Astrocyte (in vitro differentiated cells and primary cell): ENCODE measurements around the gene SLC18A3. TPM values are rescaled to one million over a fixed set of nuclear protein-coding genes. Genes with fewer than 3 reads are reported as not detected.

Experiments
- DNase-seq: peaks from one replicate; pipeline ENCODE4 v3.0.0-alpha.2; 2010; ENCODE audit warnings: low read depth
- FAIRE-seq: peaks from 2 replicates; lab custom pipeline; 2011; peaks lifted over from hg19 to GRCh38; lab: Jason Lieb, UNC
- H2AFZ ChIP-seq: 2 replicates; pipeline ENCODE4 v1.6.0; 2012; ENCODE audit warnings: low read depth, low read length, inconsistent platforms
- H3K27ac ChIP-seq: 2 replicates; pipeline ENCODE4 v1.5.1; 2011; ENCODE audit warnings: low read depth, low read length, inconsistent platforms
- H3K27me3 ChIP-seq: 2 replicates; pipeline ENCODE4 v1.6.0; 2011; ENCODE audit warnings: low read length, inconsistent platforms; ENCODE audit not compliant: insufficient read depth
- H3K36me3 ChIP-seq: 2 replicates; pipeline ENCODE4 v1.5.1; 2011; ENCODE audit warnings: low read length, inconsistent platforms; ENCODE audit not compliant: insufficient read depth
- H3K4me1 ChIP-seq: 2 replicates; pipeline ENCODE4 v1.5.1; 2011; ENCODE audit warnings: low read length, inconsistent platforms; ENCODE audit not compliant: insufficient read depth
- H3K4me2 ChIP-seq: 2 replicates; pipeline ENCODE4 v1.6.0; 2012; ENCODE audit warnings: low read length, inconsistent platforms
- H3K4me3 ChIP-seq: 2 replicates; pipeline ENCODE4 v1.5.1; 2011; ENCODE audit warnings: low read depth, mild to moderate bottlenecking, low read length, inconsistent platforms; ENCODE audit not compliant: insufficient read depth
- H3K79me2 ChIP-seq: 2 replicates; pipeline ENCODE4 v1.6.0; 2012; ENCODE audit warnings: mild to moderate bottlenecking, low read length, inconsistent platforms; ENCODE audit not compliant: insufficient read depth
- H3K9ac ChIP-seq: 2 replicates; pipeline ENCODE4 v1.6.0; 2012; ENCODE audit warnings: mild to moderate bottlenecking, low read length, inconsistent platforms
- H3K9me3 ChIP-seq: 2 replicates; pipeline ENCODE4 v1.5.1; 2012; ENCODE audit warnings: low read depth, mild to moderate bottlenecking, low read length, inconsistent platforms; ENCODE audit not compliant: insufficient read depth
- H4K20me1 ChIP-seq: 2 replicates; pipeline ENCODE4 v1.6.0; 2012; ENCODE audit warnings: low read length, inconsistent platforms; ENCODE audit not compliant: insufficient read depth
- H3K27ac Mint-ChIP-seq: one replicate; pipeline ENCODE4 v1.8.0; 2021; ENCODE audit warnings: mild to moderate bottlenecking, mixed read lengths; ENCODE audit not compliant: unreplicated experiment
- H3K27me3 Mint-ChIP-seq: one replicate; pipeline ENCODE4 v1.8.0; 2021; ENCODE audit warnings: low read depth, mixed read lengths; ENCODE audit not compliant: unreplicated experiment
- H3K36me3 Mint-ChIP-seq: one replicate; pipeline ENCODE4 v1.8.0; 2021; ENCODE audit warnings: low read depth, mixed read lengths; ENCODE audit not compliant: unreplicated experiment
- H3K4me1 Mint-ChIP-seq: one replicate; pipeline ENCODE4 v1.8.0; 2021; ENCODE audit warnings: low read depth, mixed read lengths; ENCODE audit not compliant: unreplicated experiment
- H3K4me3 Mint-ChIP-seq: one replicate; pipeline ENCODE4 v1.8.0; 2021; ENCODE audit warnings: mild to moderate bottlenecking, moderate library complexity, mixed read lengths; ENCODE audit not compliant: unreplicated experiment
- H3K9me3 Mint-ChIP-seq: one replicate; pipeline ENCODE4 v1.8.0; 2021; ENCODE audit warnings: mild to moderate bottlenecking, mixed read lengths; ENCODE audit not compliant: unreplicated experiment
- CTCF ChIP-seq: IDR thresholded peaks from 2 replicates; pipeline ENCODE4 v1.5.1; 2011; ENCODE audit warnings: low read depth, mild to moderate bottlenecking, inconsistent platforms, low read length, moderate library complexity; ENCODE audit not compliant: insufficient read depth
- EZH2 ChIP-seq: IDR thresholded peaks from 2 replicates; pipeline ENCODE4 v1.6.1; 2012; ENCODE audit warnings: mild to moderate bottlenecking, low read length, inconsistent platforms; ENCODE audit not compliant: insufficient read depth
- total RNA-seq: library from RNA; stranded (reverse); gene quantifications from 2 replicates; pipeline ENCODE4 v1.2.1, GENCODE V29; 2021

Gene SLC18A3
- total RNA-seq, 1 donor from 2014 or later, result 4.6 TPM

- DNase-seq, result no peak
Observed at GRCh38 chr10:49616421-49617101, 6.5 kb downstream of the SLC18A3 start.

GRCh38 chr10:49617121-49618020 is 7.3 kb downstream of the SLC18A3 start:
- H3K9me3 ChIP-seq, result no peaks in the 10 kb centered on the region
- Mint-ChIP-seq H3K36me3 (peaks cover 1% of the 10 kb centered on the region), H3K9me3 (peaks cover 14% of the 10 kb centered on the region), H3K4me1 (peaks cover 2% of the 10 kb centered on the region), H3K4me3 (no peak overlapping the region), H3K27me3 (peaks cover 83% of the 10 kb centered on the region), H3K27ac (no peak overlapping the region)
- H2AFZ ChIP-seq, result no peak overlapping the region
- no peaks in the 10 kb centered on the region for H3K79me2 ChIP-seq
- no peaks in the 10 kb centered on the region for H3K36me3 ChIP-seq
- TF ChIP-seq CTCF (no peak), EZH2 (no peak)
- no peak overlapping the region for H3K4me2 ChIP-seq
- no peaks in the 10 kb centered on the region for H3K4me1 ChIP-seq
- H4K20me1 ChIP-seq, result no peaks in the 10 kb centered on the region
- H3K9ac ChIP-seq, result no peak overlapping the region
- no peak overlapping the region for H3K27ac ChIP-seq
- FAIRE-seq (no peak), DNase-seq (no peak)
- H3K27me3 ChIP-seq, result peaks cover 33% of the 10 kb centered on the region
- no peak overlapping the region for H3K4me3 ChIP-seq

More at GRCh38 chr10:49616421-49617101, 6.5 kb downstream of the SLC18A3 start:
- Histone ChIP-seq H2AFZ (no peak overlapping the region), H3K79me2 (no peaks in the 10 kb centered on the region), H3K9me3 (no peaks in the 10 kb centered on the region), H3K4me1 (no peaks in the 10 kb centered on the region), H3K27me3 (peaks cover 40% of the 10 kb centered on the region), H4K20me1 (no peaks in the 10 kb centered on the region), H3K4me2 (no peak overlapping the region), H3K9ac (no peak overlapping the region), H3K27ac (no peak overlapping the region), H3K4me3 (no peak overlapping the region), H3K36me3 (no peaks in the 10 kb centered on the region)
- Mint-ChIP-seq H3K9me3 (peaks cover 21% of the 10 kb centered on the region), H3K4me1 (peaks cover 2% of the 10 kb centered on the region), H3K27me3 (peaks cover 86% of the 10 kb centered on the region), H3K27ac (no peak overlapping the region), H3K36me3 (peaks cover 4% of the 10 kb centered on the region), H3K4me3 (no peak overlapping the region)
- no peak for FAIRE-seq
- TF ChIP-seq CTCF, result no peak
- TF ChIP-seq EZH2, result no peak
